Endothelial cell of umbilical vein (primary cell): ENCODE data around the gene OSER1.

Experiments used
- EZH2 ChIP-seq: IDR thresholded peaks from 2 replicates; pipeline ENCODE4 v1.6.1; 2012; ENCODE audit warnings: borderline replicate concordance, low read depth, mild to moderate bottlenecking, moderate library complexity, low read length, inconsistent platforms; ENCODE audit not compliant: severe bottlenecking
- FOS ChIP-seq: IDR thresholded peaks from 2 replicates; pipeline ENCODE4 v1.6.1; 2011; ENCODE audit warnings: mild to moderate bottlenecking, low read length, moderate library complexity, borderline replicate concordance; ENCODE audit not compliant: insufficient read depth
- MYC ChIP-seq: IDR thresholded peaks from one replicate; pipeline ENCODE4 v1.6.1; 2011; ENCODE audit warnings: mild to moderate bottlenecking, low read depth, low read length
- POLR2A ChIP-seq: IDR thresholded peaks from 2 replicates; pipeline ENCODE4 v1.6.1; 2012; ENCODE audit warnings: low read depth, mild to moderate bottlenecking, control low read depth, low read length
- POLR2AphosphoS5 ChIP-seq: IDR thresholded peaks from 2 replicates; pipeline ENCODE4 v1.6.1; 2012; ENCODE audit warnings: low read depth, mild to moderate bottlenecking, control low read depth, low read length, moderate library complexity; ENCODE audit not compliant: insufficient read depth
- TF ChIP-seq, protein P1 (sequence below), 2 donors: IDR thresholded peaks; 1 replicate in 1 of 2; 2 replicates in 1 of 2; pipeline ENCODE4 v1.5.1; 2011; ENCODE audit warnings: low read length in 2 of 2, mild to moderate bottlenecking in 2 of 2, moderate library complexity in 2 of 2, control low read depth in 1 of 2, inconsistent platforms in 1 of 2, low read depth in 1 of 2; ENCODE audit not compliant: insufficient read depth in 1 of 2; ENCODE audit errors: extremely low read depth in 1 of 2
- TF ChIP-seq, protein P2 (sequence below): IDR thresholded peaks from 2 replicates; pipeline ENCODE4 v1.6.1; 2011; ENCODE audit not compliant: insufficient read depth, insufficient read length

DNA sequence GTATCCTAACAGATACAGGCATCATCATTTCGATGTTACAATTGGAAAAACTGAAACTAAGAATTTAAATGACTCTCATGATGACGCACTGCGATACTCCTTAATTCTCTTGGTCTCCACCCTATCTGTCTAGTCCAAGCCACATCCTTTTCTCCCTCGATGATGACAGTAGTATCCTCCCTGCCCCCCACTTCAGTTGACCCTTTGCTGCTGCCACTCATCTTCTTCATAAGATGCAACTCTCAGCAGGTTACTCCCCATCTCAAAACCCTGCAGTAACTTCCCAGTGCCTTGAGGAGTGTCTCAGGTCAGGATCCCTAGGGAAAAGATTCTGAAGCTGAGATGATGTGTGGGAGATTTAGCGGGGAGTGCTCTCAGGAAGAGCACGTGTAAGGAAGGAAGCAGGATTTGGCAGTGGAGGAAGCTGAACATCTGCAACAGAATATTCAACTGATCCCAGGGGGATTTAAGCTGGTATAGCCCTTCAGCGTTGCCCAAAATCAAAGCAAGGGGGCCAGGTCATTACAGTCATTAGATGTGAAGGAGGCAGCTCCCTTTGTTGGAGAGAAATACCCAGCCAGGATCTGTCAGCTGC is 39.7 kb downstream of the OSER1 start:
- TF ChIP-seq, protein P1, sequence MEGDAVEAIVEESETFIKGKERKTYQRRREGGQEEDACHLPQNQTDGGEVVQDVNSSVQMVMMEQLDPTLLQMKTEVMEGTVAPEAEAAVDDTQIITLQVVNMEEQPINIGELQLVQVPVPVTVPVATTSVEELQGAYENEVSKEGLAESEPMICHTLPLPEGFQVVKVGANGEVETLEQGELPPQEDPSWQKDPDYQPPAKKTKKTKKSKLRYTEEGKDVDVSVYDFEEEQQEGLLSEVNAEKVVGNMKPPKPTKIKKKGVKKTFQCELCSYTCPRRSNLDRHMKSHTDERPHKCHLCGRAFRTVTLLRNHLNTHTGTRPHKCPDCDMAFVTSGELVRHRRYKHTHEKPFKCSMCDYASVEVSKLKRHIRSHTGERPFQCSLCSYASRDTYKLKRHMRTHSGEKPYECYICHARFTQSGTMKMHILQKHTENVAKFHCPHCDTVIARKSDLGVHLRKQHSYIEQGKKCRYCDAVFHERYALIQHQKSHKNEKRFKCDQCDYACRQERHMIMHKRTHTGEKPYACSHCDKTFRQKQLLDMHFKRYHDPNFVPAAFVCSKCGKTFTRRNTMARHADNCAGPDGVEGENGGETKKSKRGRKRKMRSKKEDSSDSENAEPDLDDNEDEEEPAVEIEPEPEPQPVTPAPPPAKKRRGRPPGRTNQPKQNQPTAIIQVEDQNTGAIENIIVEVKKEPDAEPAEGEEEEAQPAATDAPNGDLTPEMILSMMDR (IDR thresholded peaks at IDR 0.05; ENCODE audit: extremely low read depth in 1 of 2, insufficient read depth in 1 of 2, low read depth in 1 of 2, low read length in 2 of 2): no peak
- no peak for TF ChIP-seq POLR2AphosphoS5
- TF ChIP-seq POLR2A: no peak
- no peak for TF ChIP-seq MYC
- TF ChIP-seq EZH2: no peak
- TF ChIP-seq FOS: no peak
- TF ChIP-seq, protein P2, sequence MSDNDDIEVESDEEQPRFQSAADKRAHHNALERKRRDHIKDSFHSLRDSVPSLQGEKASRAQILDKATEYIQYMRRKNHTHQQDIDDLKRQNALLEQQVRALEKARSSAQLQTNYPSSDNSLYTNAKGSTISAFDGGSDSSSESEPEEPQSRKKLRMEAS: no peak
